Loucy (cell line): Measurements from ENCODE around the gene PSMD3.
"Not testable (repeated sequence)": the region's sequence is repeated elsewhere in the genome, so short reads cannot be mapped to it uniquely, and the experiment has no call there.

Experiments
- H2AFZ ChIP-seq: fragments of 200-600 bp; sonication (generic); 2 replicates; pipeline ENCODE4 v1.6.0; 2016; ENCODE audit warnings: antibody characterized with exemption, mild to moderate bottlenecking, low read length, moderate library complexity
- H3F3A ChIP-seq: fragments of 200-600 bp; 2 replicates; pipeline ENCODE4 v1.6.0; 2016; ENCODE audit warnings: antibody characterized with exemption, low read depth, mild to moderate bottlenecking
- H3K27me3 ChIP-seq: fragments of 200-600 bp; sonication (generic); 2 replicates; pipeline ENCODE4 v1.6.1; 2014; ENCODE audit warnings: low read length, mild to moderate bottlenecking; ENCODE audit not compliant: insufficient read depth, poor library complexity, severe bottlenecking
- H3K36me3 ChIP-seq: fragments of 200-600 bp; sonication (generic); 2 replicates; pipeline ENCODE4 v1.6.1; 2016; ENCODE audit warnings: low read length; ENCODE audit not compliant: insufficient read depth
- H3K4me1 ChIP-seq: fragments of 200-600 bp; sonication (generic); 2 replicates; pipeline ENCODE4 v1.5.1; 2014; ENCODE audit warnings: low read length, mild to moderate bottlenecking; ENCODE audit not compliant: insufficient read depth, poor library complexity, severe bottlenecking
- H3K4me2 ChIP-seq: fragments of 200-600 bp; sonication (generic); 2 replicates; pipeline ENCODE4 v1.6.0; 2014; ENCODE audit warnings: antibody characterized with exemption, low read length, low read depth, mild to moderate bottlenecking; ENCODE audit not compliant: poor library complexity, severe bottlenecking
- H3K4me3 ChIP-seq: fragments of 200-600 bp; sonication (generic); 2 replicates; pipeline ENCODE4 v1.5.1; 2014; ENCODE audit warnings: low read length, mild to moderate bottlenecking, mixed read lengths; ENCODE audit not compliant: poor library complexity, severe bottlenecking
- H3K79me2 ChIP-seq: fragments of 200-600 bp; sonication (generic); 2 replicates; pipeline ENCODE4 v1.6.1; 2014; ENCODE audit warnings: low read length; ENCODE audit not compliant: insufficient read depth
- H3K9ac ChIP-seq: fragments of 200-600 bp; sonication (generic); 2 replicates; pipeline ENCODE4 v1.6.0; 2014; ENCODE audit warnings: mild to moderate bottlenecking, low read depth, low read length, moderate library complexity; ENCODE audit not compliant: poor library complexity, severe bottlenecking
- H3K9me2 ChIP-seq: fragments of 200-600 bp; sonication (generic); replicated peaks from 2 replicates; pipeline ENCODE4 v1.6.1; 2016; ENCODE audit warnings: low read depth, low read length, mixed read lengths
- H3K9me3 ChIP-seq: fragments of 200-600 bp; sonication (generic); 2 replicates; pipeline ENCODE4 v1.6.1; 2014; ENCODE audit warnings: mild to moderate bottlenecking, antibody characterized with exemption, low read length, low read depth; ENCODE audit not compliant: insufficient read depth
- H4K20me1 ChIP-seq: fragments of 200-600 bp; sonication (generic); 2 replicates; pipeline ENCODE4 v1.6.0; 2014; ENCODE audit warnings: antibody characterized with exemption, low read length, mild to moderate bottlenecking; ENCODE audit not compliant: insufficient read depth, poor library complexity, severe bottlenecking
- CTCF ChIP-seq: fragments of 200-600 bp; sonication (generic); conservative IDR thresholded peaks from 2 replicates; pipeline ENCODE4 v1.5.1; 2014; ENCODE audit warnings: mild to moderate bottlenecking, antibody characterized with exemption, low read length
- EZH2phosphoT487 ChIP-seq: fragments of 200-600 bp; IDR thresholded peaks from 2 replicates; pipeline ENCODE4 v1.6.1; 2018; ENCODE audit warnings: antibody characterized with exemption, mild to moderate bottlenecking, moderate library complexity, borderline replicate concordance

PSMD3 gene

GRCh38 chr17:40005520-40005919 lies 24.9 kb downstream of the PSMD3 start:
- Histone ChIP-seq H2AFZ (no peak overlapping the region), H3K4me2 (no peak overlapping the region), H3F3A (no peaks in the 10 kb centered on the region)

GRCh38 chr17:40010946-40011500 lies 30.4 kb downstream of the PSMD3 start:
- H3K36me3 ChIP-seq, H3K27me3 ChIP-seq, H3K4me1 ChIP-seq, H3K9ac ChIP-seq, H2AFZ ChIP-seq, H3K9me3 ChIP-seq, H3K9me2 ChIP-seq, H3F3A ChIP-seq, H3K79me2 ChIP-seq, H3K4me2 ChIP-seq, H3K4me3 ChIP-seq, H4K20me1 ChIP-seq: not testable (repeated sequence)

More at GRCh38 chr17:40005520-40005919, 24.9 kb downstream of the PSMD3 start:
- H3K4me1 ChIP-seq = no peaks in the 10 kb centered on the region
- H3K27me3 ChIP-seq = no peaks in the 10 kb centered on the region
- H3K4me3 ChIP-seq = no peak overlapping the region
- H3K36me3 ChIP-seq = no peaks in the 10 kb centered on the region
- TF ChIP-seq EZH2phosphoT487 (no peak), CTCF (no peak)
- H3K9me2 ChIP-seq = no peaks in the 10 kb centered on the region
- no peaks in the 10 kb centered on the region for H3K9me3 ChIP-seq
- no peak overlapping the region for H3K9ac ChIP-seq
- no peaks in the 10 kb centered on the region for H4K20me1 ChIP-seq
- H3K79me2 ChIP-seq = no peaks in the 10 kb centered on the region

- H2AFZ ChIP-seq, H3K27me3 ChIP-seq, H3K36me3 ChIP-seq, H3F3A ChIP-seq, H3K4me1 ChIP-seq, H3K4me2 ChIP-seq, H3K4me3 ChIP-seq, H4K20me1 ChIP-seq, H3K9me3 ChIP-seq, H3K79me2 ChIP-seq, H3K9me2 ChIP-seq, H3K9ac ChIP-seq: not testable (repeated sequence)
Measured at GRCh38 chr17:40012017-40012647, 31.5 kb downstream of the PSMD3 start.

- Histone ChIP-seq H3K36me3 (no peaks in the 10 kb centered on the region), H3F3A (no peaks in the 10 kb centered on the region), H3K4me1 (no peaks in the 10 kb centered on the region), H3K4me3 (no peak overlapping the region), H3K4me2 (no peak overlapping the region), H3K27me3 (no peaks in the 10 kb centered on the region), H4K20me1 (no peaks in the 10 kb centered on the region), H3K9me2 (no peaks in the 10 kb centered on the region), H3K9me3 (no peaks in the 10 kb centered on the region), H3K79me2 (no peaks in the 10 kb centered on the region), H2AFZ (no peak overlapping the region), H3K9ac (no peak overlapping the region)
- TF ChIP-seq EZH2phosphoT487 (no peak), CTCF (no peak)
Measured at GRCh38 chr17:40014375-40014980, 33.9 kb downstream of the PSMD3 start.
